ENCODE results near the gene TTC17. TPM values are rescaled to one million over a fixed set of nuclear protein-coding genes. Genes with fewer than 3 reads are reported as not detected.

The TTC17 gene
- total RNA-seq, 4 donors from 2014 or later: 46.9 to 130 (median 78.1) TPM

DNA sequence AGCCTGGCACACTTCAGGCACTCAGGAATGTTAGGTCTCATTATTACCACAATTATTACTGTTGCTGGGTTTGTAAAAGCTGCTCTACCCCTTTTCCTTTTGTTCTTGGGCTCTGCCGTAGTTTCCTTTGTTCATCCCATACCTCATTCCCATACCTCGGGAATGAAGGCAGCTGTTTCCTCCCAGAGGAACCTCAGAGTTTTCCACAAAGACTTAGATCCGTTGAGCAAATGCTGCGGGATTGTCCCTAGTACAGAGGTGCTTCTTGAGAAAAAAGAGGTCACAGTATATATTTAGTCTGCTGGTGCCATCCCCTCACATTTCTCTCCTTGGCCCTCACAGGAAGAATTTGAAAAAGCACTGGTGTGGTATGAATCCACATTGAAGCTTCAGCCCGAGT lies 134.7 kb downstream of the TTC17 start:
- no peak for ATAC-seq
- H3K4me3 ChIP-seq: no peak overlapping the region
- WGBS, 2 donors (ENCODE audit: low coverage in 1 of 2): 50 to 76% methylated on average over 2 to 4 of the region's 5 CpGs
- no peaks in the 10 kb centered on the region for H3K27me3 ChIP-seq
- no peak overlapping the region for H3K27ac ChIP-seq
- no peaks in the 10 kb centered on the region for H3K4me1 ChIP-seq
- TF ChIP-seq POLR2A (IDR thresholded peaks at IDR 0.05): no peak
- TF ChIP-seq, protein P1, sequence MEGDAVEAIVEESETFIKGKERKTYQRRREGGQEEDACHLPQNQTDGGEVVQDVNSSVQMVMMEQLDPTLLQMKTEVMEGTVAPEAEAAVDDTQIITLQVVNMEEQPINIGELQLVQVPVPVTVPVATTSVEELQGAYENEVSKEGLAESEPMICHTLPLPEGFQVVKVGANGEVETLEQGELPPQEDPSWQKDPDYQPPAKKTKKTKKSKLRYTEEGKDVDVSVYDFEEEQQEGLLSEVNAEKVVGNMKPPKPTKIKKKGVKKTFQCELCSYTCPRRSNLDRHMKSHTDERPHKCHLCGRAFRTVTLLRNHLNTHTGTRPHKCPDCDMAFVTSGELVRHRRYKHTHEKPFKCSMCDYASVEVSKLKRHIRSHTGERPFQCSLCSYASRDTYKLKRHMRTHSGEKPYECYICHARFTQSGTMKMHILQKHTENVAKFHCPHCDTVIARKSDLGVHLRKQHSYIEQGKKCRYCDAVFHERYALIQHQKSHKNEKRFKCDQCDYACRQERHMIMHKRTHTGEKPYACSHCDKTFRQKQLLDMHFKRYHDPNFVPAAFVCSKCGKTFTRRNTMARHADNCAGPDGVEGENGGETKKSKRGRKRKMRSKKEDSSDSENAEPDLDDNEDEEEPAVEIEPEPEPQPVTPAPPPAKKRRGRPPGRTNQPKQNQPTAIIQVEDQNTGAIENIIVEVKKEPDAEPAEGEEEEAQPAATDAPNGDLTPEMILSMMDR (IDR thresholded peaks at IDR 0.05): no peak
- TF ChIP-seq EP300 (IDR thresholded peaks at IDR 0.05): no peak
- TF ChIP-seq POLR2AphosphoS5 (IDR thresholded peaks at IDR 0.05): no peak
- no peaks in the 10 kb centered on the region for H3K9me3 ChIP-seq
- H3K36me3 ChIP-seq: peaks cover 0 to 62% of the 10 kb centered on the region in 2 donors

DNA sequence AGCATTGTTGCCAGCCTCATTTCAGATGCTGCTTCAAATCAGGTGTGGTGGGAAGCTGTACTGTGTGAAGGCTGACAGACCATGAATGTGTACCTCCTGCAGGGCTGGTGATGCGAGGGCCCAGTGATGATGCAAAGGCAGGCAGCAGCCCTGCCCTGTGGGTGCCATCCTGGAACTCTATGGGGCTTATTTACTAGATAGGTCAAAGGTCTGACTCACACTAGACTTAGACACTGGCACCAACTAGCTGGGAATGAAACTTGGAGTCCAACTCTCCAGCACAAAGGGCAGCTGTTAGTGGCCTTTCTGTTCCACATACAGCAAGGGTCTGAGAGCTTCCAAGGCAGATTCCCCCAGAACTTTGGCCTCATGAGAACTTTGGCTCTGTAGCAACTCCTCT lies 138.4 kb downstream of the TTC17 start:
- H3K36me3 ChIP-seq: peaks cover 0 to 39% of the 10 kb centered on the region in 2 donors
- H3K27ac ChIP-seq: no peak overlapping the region
- ATAC-seq: no peak
- WGBS, 2 donors (ENCODE audit: low coverage in 1 of 2): no CpG with 5 or more reads among the region's 1 CpG
- H3K27me3 ChIP-seq: no peaks in the 10 kb centered on the region
- no peak overlapping the region for H3K4me3 ChIP-seq
- H3K9me3 ChIP-seq: no peaks in the 10 kb centered on the region
- no peaks in the 10 kb centered on the region for H3K4me1 ChIP-seq
- TF ChIP-seq EP300 (IDR thresholded peaks at IDR 0.05): no peak
- no peak for TF ChIP-seq POLR2A (IDR thresholded peaks at IDR 0.05)
- TF ChIP-seq, protein P1 (IDR thresholded peaks at IDR 0.05): no peak
- no peak for TF ChIP-seq POLR2AphosphoS5 (IDR thresholded peaks at IDR 0.05)

DNA sequence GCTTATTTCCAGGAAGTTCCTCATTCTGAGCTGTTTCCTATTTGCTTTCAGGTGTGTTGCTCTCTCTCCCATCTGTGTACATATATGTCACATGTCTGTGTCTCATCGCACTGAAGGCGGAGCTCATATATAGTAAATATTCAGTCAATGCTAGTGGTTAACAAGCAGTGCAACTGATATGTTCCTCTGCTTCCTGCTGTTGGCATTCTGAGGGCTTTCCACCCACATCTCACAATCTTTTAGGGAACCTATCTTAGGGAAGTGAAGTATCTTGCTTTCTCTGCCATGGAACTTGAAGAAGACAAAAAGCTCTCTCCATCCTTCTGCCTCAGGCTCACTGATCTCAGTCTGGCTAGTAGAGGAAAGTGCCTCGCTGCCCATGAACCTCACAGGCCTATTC lies 139.8 kb downstream of the TTC17 start:
- ATAC-seq: no peak
- WGBS, 2 donors (ENCODE audit: low coverage in 1 of 2): 100% methylated on average over 1 to 3 of the region's 3 CpGs
- TF ChIP-seq POLR2A (IDR thresholded peaks at IDR 0.05) (no peak), EP300 (IDR thresholded peaks at IDR 0.05) (no peak), POLR2AphosphoS5 (IDR thresholded peaks at IDR 0.05) (no peak)
- TF ChIP-seq, protein P1 (IDR thresholded peaks at IDR 0.05): no peak
- Histone ChIP-seq H3K4me3 (no peak overlapping the region), H3K9me3 (no peaks in the 10 kb centered on the region), H3K27me3 (no peaks in the 10 kb centered on the region), H3K4me1 (no peaks in the 10 kb centered on the region), H3K36me3 (peaks cover 0 to 25% of the 10 kb centered on the region in 2 donors), H3K27ac (no peak overlapping the region)

DNA sequence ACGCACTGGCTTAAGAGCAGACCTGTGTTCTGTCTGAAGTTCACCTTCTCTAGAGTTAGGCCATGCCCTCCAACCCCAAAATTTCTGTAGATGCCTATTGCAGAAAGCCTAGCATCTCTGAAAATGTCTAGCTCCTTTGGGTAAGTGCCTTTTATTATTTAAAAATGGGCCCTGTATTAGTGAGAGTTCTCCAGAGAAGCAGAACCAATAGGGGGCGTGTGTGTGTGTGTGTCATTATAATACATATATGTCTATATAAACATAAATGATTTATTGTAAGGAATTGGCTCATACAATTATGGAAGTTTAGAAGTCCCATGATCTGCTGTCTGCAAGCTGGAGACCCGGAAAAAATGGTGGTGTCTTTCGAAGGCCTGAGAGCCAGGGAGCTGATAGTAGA lies 144.7 kb downstream of the TTC17 start:
- 40 to 76% methylated on average over 1 to 4 of the region's 4 CpGs for WGBS, 2 donors (ENCODE audit: low coverage in 1 of 2)
- no peak for TF ChIP-seq POLR2AphosphoS5 (IDR thresholded peaks at IDR 0.05)
- Histone ChIP-seq H3K4me3 (no peak overlapping the region), H3K27ac (no peak overlapping the region), H3K27me3 (no peaks in the 10 kb centered on the region), H3K4me1 (no peaks in the 10 kb centered on the region), H3K36me3 (no peaks in the 10 kb centered on the region), H3K9me3 (no peaks in the 10 kb centered on the region)
- ATAC-seq: no peak

DNA sequence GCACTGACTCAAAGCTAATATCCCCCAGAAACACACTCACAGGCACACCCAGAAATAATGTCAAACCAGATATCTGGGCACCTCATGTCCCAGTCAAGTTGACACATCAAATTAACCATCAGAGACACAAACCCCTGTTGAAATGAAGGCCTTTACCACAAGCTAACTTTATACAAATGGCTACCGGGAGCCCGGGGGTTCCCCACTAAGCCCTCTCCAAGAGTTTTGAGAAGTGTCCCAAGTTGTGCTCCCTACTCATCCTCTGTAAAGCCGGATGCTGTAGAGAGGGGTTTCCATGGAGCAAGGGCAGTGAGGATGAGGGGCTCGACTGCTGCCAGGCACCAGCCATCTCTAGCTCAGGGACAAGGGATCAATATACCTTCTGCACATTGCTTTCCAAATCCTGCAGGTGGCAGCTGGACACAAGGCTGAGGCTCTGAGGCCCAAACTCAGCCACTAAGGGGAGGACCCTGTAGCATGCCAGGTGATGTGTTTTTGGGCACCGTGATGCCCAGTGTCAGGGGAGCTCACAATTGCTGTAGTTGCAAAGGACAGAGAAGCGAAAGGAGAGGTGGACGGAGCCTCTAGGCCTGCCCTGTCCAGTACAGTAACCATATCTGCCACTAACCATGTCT lies 145.7 kb downstream of the TTC17 start:
- TF ChIP-seq POLR2A (IDR thresholded peaks at IDR 0.05): no peak
- TF ChIP-seq, protein P1 (IDR thresholded peaks at IDR 0.05): peak in 2 of 4 experiments; percentile 9 to 40
- ATAC-seq: no peak
- Histone ChIP-seq H3K27ac (no peak overlapping the region), H3K27me3 (no peaks in the 10 kb centered on the region), H3K4me3 (no peak overlapping the region), H3K36me3 (no peaks in the 10 kb centered on the region), H3K9me3 (no peaks in the 10 kb centered on the region), H3K4me1 (no peaks in the 10 kb centered on the region)
- 70 to 83% methylated on average over 2 to 4 of the region's 7 CpGs for WGBS, 2 donors (ENCODE audit: low coverage in 1 of 2)
